ENCODE data around the gene ADNP.

DNA sequence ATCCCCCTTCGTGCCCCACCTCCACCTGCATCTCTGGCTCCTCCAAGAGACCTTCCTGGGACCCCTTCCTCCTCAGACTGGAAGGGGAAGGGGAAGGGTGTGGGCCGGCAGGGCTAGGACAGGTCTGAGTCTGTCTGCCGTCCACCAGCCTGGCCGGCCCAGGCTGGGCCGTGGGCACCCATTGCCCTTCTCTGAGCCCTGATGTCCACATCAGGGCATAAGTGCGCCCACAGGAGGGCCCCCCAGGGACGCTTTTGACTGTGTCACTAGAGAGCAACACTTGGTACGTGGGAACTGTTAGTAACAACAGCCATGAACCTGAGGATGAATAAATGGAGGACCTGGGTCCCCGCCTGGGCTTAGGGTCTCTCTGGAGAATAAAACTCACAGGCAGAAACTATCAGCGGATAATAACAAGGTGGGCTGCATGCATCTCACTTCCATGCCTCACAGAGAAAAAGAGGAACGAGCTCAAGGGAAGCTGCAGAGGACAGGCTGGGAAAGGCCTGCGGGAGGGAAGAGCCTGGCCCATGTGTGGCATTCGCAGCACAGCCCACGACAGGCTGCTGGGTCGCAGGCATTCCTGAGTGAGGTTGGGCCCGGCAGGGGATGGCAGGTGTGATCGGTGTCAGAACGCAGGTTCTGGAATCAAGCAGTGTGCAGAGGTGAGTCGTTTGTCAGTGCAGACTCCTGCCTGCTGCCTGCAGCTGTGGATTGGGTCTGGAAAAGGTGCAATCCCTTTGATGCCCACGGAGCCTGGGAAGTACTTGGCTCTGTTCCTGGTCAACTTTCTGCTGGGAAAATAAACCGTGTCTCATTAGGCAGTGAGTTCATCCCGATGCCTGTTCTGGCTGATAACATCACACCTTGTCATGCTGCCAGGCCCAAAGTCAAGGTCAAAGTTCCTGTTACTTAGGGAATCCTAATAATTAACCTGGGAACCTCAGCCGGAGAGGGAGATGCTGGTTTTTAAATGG lies 75.5 kb downstream of the ADNP start:
- TF ChIP-seq CTCF (IDR thresholded peaks at IDR 0.05) (no peak), EP300 (IDR thresholded peaks at IDR 0.05) (no peak)
